ENCODE measurements around the gene ZNF768. TPM values are rescaled to one million over a fixed set of nuclear protein-coding genes. Genes with fewer than 3 reads are reported as not detected.

The ZNF768 gene
- total RNA-seq, 1 donor from 2014 or later, result 24.8 TPM

Small RNA genes lying within 50 kb of the gene (microRNA-seq; reads per million reads assigned to microRNA genes)
- not detected for gene MIR4518 (ENCODE audit: borderline number of aligned reads)

Other genes starting within 250 kb of the ZNF768 start
- 57.4 TPM for gene CD2BP2, start 171.3 kb downstream of the ZNF768 start, total RNA-seq
- 42.1 TPM for gene TBC1D10B, start 156.1 kb downstream of the ZNF768 start, total RNA-seq
- gene MYL11, start 151.8 kb downstream of the ZNF768 start, total RNA-seq, result not detected
- 2.3 TPM for gene SEPTIN1, start 144.0 kb downstream of the ZNF768 start, total RNA-seq
- 5.3 TPM for gene ZNF48, start 131.1 kb downstream of the ZNF768 start, total RNA-seq
- gene ZNF771, start 119.0 kb downstream of the ZNF768 start, total RNA-seq, result 6.3 TPM
- gene DCTPP1, start 96.5 kb downstream of the ZNF768 start, total RNA-seq, result 26.8 TPM
- gene SEPHS2, start 80.7 kb downstream of the ZNF768 start, total RNA-seq, result 48.4 TPM
- gene ITGAL, start 53.8 kb downstream of the ZNF768 start, total RNA-seq, result 6.8 TPM
- 9.6 TPM for gene ZNF747, start 8.3 kb upstream of the ZNF768 start, total RNA-seq
- gene ZNF764, start 31.8 kb upstream of the ZNF768 start, total RNA-seq, result 5.9 TPM
- gene ZNF688, start 45.1 kb upstream of the ZNF768 start, total RNA-seq, result 12.1 TPM
- gene ZNF785, start 59.1 kb upstream of the ZNF768 start, total RNA-seq, result 10.1 TPM
- 5.9 TPM for gene ZNF689, start 83.8 kb upstream of the ZNF768 start, total RNA-seq
- 36.9 TPM for gene PRR14, start 124.4 kb upstream of the ZNF768 start, total RNA-seq
- gene FBRS, start 131.9 kb upstream of the ZNF768 start, total RNA-seq, result 46.2 TPM
- gene SRCAP, start 172.6 kb upstream of the ZNF768 start, total RNA-seq, result 59.7 TPM
- 20.8 TPM for gene PHKG2, start 221.9 kb upstream of the ZNF768 start, total RNA-seq
- gene CFAP119, start 235.5 kb upstream of the ZNF768 start, total RNA-seq, result 2.2 TPM
- gene RNF40, start 235.8 kb upstream of the ZNF768 start, total RNA-seq, result 97.5 TPM